T-helper 1 cell treated with Interleukin-12 subunit alpha and Interleukin-12 subunit beta and Interleukin-4 antibody, amounts not matched to agents 30 ng/mL and 1 ng/mL, for 36 hours (primary cell): ENCODE data around the gene CAB39. TPM values are rescaled to one million over a fixed set of nuclear protein-coding genes. Genes with fewer than 3 reads are reported as not detected.

Experiments
- intact Hi-C: fragments of 100-400 bp; cut with micrococcal nuclease; formaldehyde crosslinking; loops from one replicate; pipeline ENCODE4 v1.15.1; 2024
- total RNA-seq: library from RNA; stranded (reverse); gene quantifications from 2 replicates; pipeline ENCODE4 v1.2.3, GENCODE V29; 2022

Gene CAB39
- 255 and 256 TPM in 2 replicates for total RNA-seq

- intact Hi-C loops, result loop anchor here (1.0 to 10.0 kb wide), 10 partner anchors 18 to 890 kb away; partner anchors contain the start of genes NCL, PSMD1 and SP140L
These were observed at the start of gene CAB39 for GRCh38 chr2:230712443-230713330. Gene CAB39 (plus strand): TSS chr2:230712842. CDS start chr2:230760002, 47,160 bp downstream.

GRCh38 chr2:230664128-230664527 lies 48.5 kb upstream of the CAB39 start:
- intact Hi-C loops, result loop anchor here (5.0 to 10.0 kb wide), 2 partner anchors 317 to 321 kb away; no protein-coding TSS in a partner anchor

GRCh38 chr2:230664844-230665243 lies 47.8 kb upstream of the CAB39 start:
- intact Hi-C loops, result loop anchor here (5.0 to 10.0 kb wide), 2 partner anchors 318 to 320 kb away; no protein-coding TSS in a partner anchor

GRCh38 chr2:230665263-230665691 lies 47.4 kb upstream of the CAB39 start:
- intact Hi-C loops, result loop anchor here (10.0 kb wide), 1 partner anchor 320 kb away; no protein-coding TSS in a partner anchor

- intact Hi-C loops, result loop anchor here (10.0 kb wide), 1 partner anchor 318 kb away; no protein-coding TSS in a partner anchor
These were observed 46.2 kb upstream of the CAB39 start for GRCh38 chr2:230666446-230666845.

GRCh38 chr2:230666885-230667712 lies 45.5 kb upstream of the CAB39 start:
- intact Hi-C loops, result loop anchor here (10.0 kb wide), 1 partner anchor 318 kb away; no protein-coding TSS in a partner anchor

- intact Hi-C loops, result loop anchor here (1.0 to 10.0 kb wide), 2 partner anchors 9 to 316 kb away; no protein-coding TSS in a partner anchor
These were observed 44.3 kb upstream of the CAB39 start for GRCh38 chr2:230668184-230668938.

GRCh38 chr2:230668939-230669303 lies 43.7 kb upstream of the CAB39 start:
- intact Hi-C loops, result loop anchor here (1.0 to 10.0 kb wide), 2 partner anchors 10 to 316 kb away; no protein-coding TSS in a partner anchor

- intact Hi-C loops, result loop anchor here (10.0 kb wide), 1 partner anchor 315 kb away; no protein-coding TSS in a partner anchor
These were observed 43.2 kb upstream of the CAB39 start for GRCh38 chr2:230669386-230669950.

- intact Hi-C loops, result no loop called here
These were observed 41.5 kb upstream of the CAB39 start for GRCh38 chr2:230671117-230671516.

- intact Hi-C loops, result no loop called here
These were observed 39.8 kb upstream of the CAB39 start for GRCh38 chr2:230672836-230673235.

- intact Hi-C loops, result no loop called here
These were observed 38.2 kb upstream of the CAB39 start for GRCh38 chr2:230674401-230674800.

- intact Hi-C loops, result no loop called here
These were observed 37.5 kb upstream of the CAB39 start for GRCh38 chr2:230674966-230675672.

- intact Hi-C loops, result no loop called here
These were observed 36.1 kb upstream of the CAB39 start for GRCh38 chr2:230676546-230676945.

GRCh38 chr2:230677201-230677946 lies 35.3 kb upstream of the CAB39 start:
- intact Hi-C loops, result no loop called here

GRCh38 chr2:230678018-230678417 lies 34.6 kb upstream of the CAB39 start:
- intact Hi-C loops, result loop anchor here (1.0 to 2.0 kb wide), 2 partner anchors 17 kb away; no protein-coding TSS in a partner anchor

- intact Hi-C loops, result loop anchor here (1.0 to 2.0 kb wide), 2 partner anchors 16 to 17 kb away; no protein-coding TSS in a partner anchor
These were observed 34.2 kb upstream of the CAB39 start for GRCh38 chr2:230678451-230678850.

GRCh38 chr2:230680463-230681170 lies 32.0 kb upstream of the CAB39 start:
- intact Hi-C loops, result no loop called here
